Left hindlimb (tissue), 1 donor: ENCODE results near the gene OOSP4B.
"Not testable (repeated sequence)": the region's sequence is repeated elsewhere in the genome, so short reads cannot be mapped to it uniquely, and the experiment has no call there.

ENCODE experiments used
- DNase-seq: peaks from one replicate; pipeline ENCODE4 v3.0.0-alpha.2; 2018

OOSP4B gene

GRCh38 chr11:60064111-60064510 lies 47.1 kb downstream of the OOSP4B start:
- DNase-seq, result no peak

GRCh38 chr11:60065801-60066200 lies 48.8 kb downstream of the OOSP4B start:
- no peak for DNase-seq

- DNase-seq, result no peak
These were observed 52.5 kb downstream of the OOSP4B start for GRCh38 chr11:60069450-60069849.

GRCh38 chr11:60071644-60072043 lies 54.7 kb downstream of the OOSP4B start:
- DNase-seq, result not testable (repeated sequence)

GRCh38 chr11:60077216-60077817 lies 60.3 kb downstream of the OOSP4B start:
- DNase-seq, result no peak

- no peak for DNase-seq
These were observed 61.0 kb downstream of the OOSP4B start for GRCh38 chr11:60077981-60078380.

GRCh38 chr11:60078745-60079144 lies 61.8 kb downstream of the OOSP4B start:
- no peak for DNase-seq

GRCh38 chr11:60080535-60080934 lies 63.6 kb downstream of the OOSP4B start:
- DNase-seq, result no peak
